PC-9 (cell line): ENCODE results near the gene ARHGDIA. TPM values are rescaled to one million over a fixed set of nuclear protein-coding genes. Genes with fewer than 3 reads are reported as not detected.

Experiments
- BruUV-seq: library from RNA; stranded (reverse); fragments of 400-500 nt; replicated peaks from 2 replicates; lab custom pipeline; 2021; lab: Mats Ljungman, UMichigan
- CTCF ChIA-PET: fragments of 300-600 bp; sonication (Branson Sonifier 250); formaldehyde crosslinking; loops from one replicate; lab custom pipeline; 2022; ENCODE audit warnings: antibody characterized with exemption; lab: Charles Lee
- POLR2A ChIA-PET: fragments of 300-600 bp; sonication (Branson Sonifier 250); formaldehyde crosslinking; loops from one replicate; lab custom pipeline; 2022; ENCODE audit warnings: antibody characterized with exemption; ENCODE audit not compliant: unreplicated experiment; lab: Charles Lee
- DNase-seq, 2 experiments: peaks; one replicate each; pipeline versions ENCODE4 v3.0.0 to v3.0.0-alpha.2; 2015 to 2022; ENCODE audit warnings: mixed read lengths in 1 of 2
- H2AFZ ChIP-seq: fragments of 200-600 bp; sonication (generic); 2 replicates; pipeline ENCODE4 v1.8.1; 2017; ENCODE audit warnings: antibody characterized with exemption
- H3F3A ChIP-seq: fragments of 200-600 bp; sonication (generic); 2 replicates; pipeline ENCODE4 v1.8.1; 2017; ENCODE audit warnings: antibody characterized with exemption, mild to moderate bottlenecking, low read depth; ENCODE audit not compliant: insufficient read depth
- H3K27ac ChIP-seq: fragments of 200-600 bp; sonication (generic); 2 replicates; pipeline ENCODE4 v1.6.1; 2016; ENCODE audit warnings: mixed run types
- H3K27me3 ChIP-seq: fragments of 200-600 bp; sonication (generic); 2 replicates; pipeline ENCODE4 v1.6.1; 2016; ENCODE audit warnings: low read depth, mixed run types; ENCODE audit not compliant: insufficient read depth
- H3K36me3 ChIP-seq: fragments of 200-600 bp; sonication (generic); 2 replicates; pipeline ENCODE4 v1.6.1; 2016; ENCODE audit warnings: low read depth, mixed run types
- H3K4me1 ChIP-seq: fragments of 200-600 bp; sonication (generic); replicated peaks from 2 replicates; pipeline ENCODE4 v1.6.1; 2016; ENCODE audit warnings: mixed run types; ENCODE audit not compliant: insufficient read depth
- H3K4me2 ChIP-seq: fragments of 200-600 bp; sonication (generic); 2 replicates; pipeline ENCODE4 v1.6.1; 2017; ENCODE audit warnings: mixed run types
- H3K4me3 ChIP-seq: fragments of 200-600 bp; sonication (generic); 2 replicates; pipeline ENCODE4 v1.6.1; 2016; ENCODE audit warnings: mixed run types
- H3K79me2 ChIP-seq: fragments of 200-600 bp; sonication (generic); 2 replicates; pipeline ENCODE4 v1.6.1; 2017; ENCODE audit warnings: low read depth, mixed run types
- H3K9me2 ChIP-seq: fragments of 200-600 bp; sonication (generic); 2 replicates; pipeline ENCODE4 v1.8.1; 2017; ENCODE audit warnings: mild to moderate bottlenecking; ENCODE audit not compliant: insufficient read depth
- H3K9me3 ChIP-seq: fragments of 200-600 bp; sonication (generic); 2 replicates; pipeline ENCODE4 v1.8.1; 2016; ENCODE audit warnings: low read depth; ENCODE audit not compliant: insufficient read depth
- H4K20me1 ChIP-seq: fragments of 200-600 bp; sonication (generic); 2 replicates; pipeline ENCODE4 v1.8.1; 2017; ENCODE audit not compliant: insufficient read depth
- CTCF ChIP-seq: fragments of 200-600 bp; sonication (generic); conservative IDR thresholded peaks from 2 replicates; pipeline ENCODE4 v1.6.1; 2017; ENCODE audit warnings: mixed run types, antibody characterized with exemption, mild to moderate bottlenecking, moderate library complexity
- EZH2 ChIP-seq: fragments of 200-600 bp; sonication (generic); IDR thresholded peaks from 2 replicates; pipeline ENCODE4 v1.8.0; 2017; ENCODE audit warnings: antibody characterized with exemption, low read depth
- intact Hi-C: fragments of 100-400 bp; cut with micrococcal nuclease; formaldehyde crosslinking; loops from one replicate; pipeline ENCODE4 v1.10.0; 2022; ENCODE audit not compliant: unreplicated experiment
- total RNA-seq: library from RNA; stranded (reverse); gene quantifications from 2 replicates; pipeline ENCODE4 v1.2.3, GENCODE V29; 2021

The ARHGDIA gene
- total RNA-seq, 1 experiment from 2014 or later = 309 TPM

- no TSS peak for BruUV-seq
- TF ChIP-seq CTCF (no peak), EZH2 (no peak)
- CTCF ChIA-PET = no interaction called here
- Histone ChIP-seq H3K27ac (no peak within 1 kb of the TSS), H3K4me1 (peaks cover 27% of the 10 kb centered on the region), H4K20me1 (no peaks in the 10 kb centered on the region), H3K79me2 (no peaks in the 10 kb centered on the region), H2AFZ (no peak within 1 kb of the TSS), H3K4me3 (no peak within 1 kb of the TSS), H3K9me2 (no peaks in the 10 kb centered on the region), H3F3A (peaks cover 23% of the 10 kb centered on the region), H3K27me3 (no peaks in the 10 kb centered on the region), H3K36me3 (no peaks in the 10 kb centered on the region), H3K9me3 (no peaks in the 10 kb centered on the region), H3K4me2 (no peak within 1 kb of the TSS)
- intact Hi-C loops = no loop called here
- POLR2A ChIA-PET = no interaction called here
- no peak for DNase-seq
These were observed 31.0 kb upstream of the ARHGDIA start, which contains the start of gene NPB for GRCh38 chr17:81902023-81902652. Gene NPB (plus strand): TSS chr17:81902238. CDS start chr17:81902278, 40 bp downstream.

- Histone ChIP-seq H3K4me3 (no peak overlapping the region), H3K27me3 (no peaks in the 10 kb centered on the region), H3K79me2 (no peaks in the 10 kb centered on the region), H2AFZ (no peak overlapping the region), H4K20me1 (no peaks in the 10 kb centered on the region), H3K9me2 (no peaks in the 10 kb centered on the region), H3K27ac (no peak overlapping the region), H3K9me3 (no peaks in the 10 kb centered on the region), H3K36me3 (no peaks in the 10 kb centered on the region), H3F3A (peaks cover 29% of the 10 kb centered on the region), H3K4me1 (peaks cover 30% of the 10 kb centered on the region), H3K4me2 (no peak overlapping the region)
- CTCF ChIA-PET = no interaction called here
- TF ChIP-seq CTCF = no peak
- no peak for TF ChIP-seq EZH2
- no peak for DNase-seq
- POLR2A ChIA-PET = no interaction called here
- intact Hi-C loops = no loop called here
- TSS peak; percentile 17 for BruUV-seq
These were observed 30.3 kb upstream of the ARHGDIA start for GRCh38 chr17:81901167-81902022.

- Histone ChIP-seq H4K20me1 (no peaks in the 10 kb centered on the region), H3K4me3 (no peak overlapping the region), H3K27me3 (no peaks in the 10 kb centered on the region), H3K27ac (no peak overlapping the region), H3K9me2 (no peaks in the 10 kb centered on the region), H3K4me2 (no peak overlapping the region), H3K9me3 (no peaks in the 10 kb centered on the region), H3K79me2 (no peaks in the 10 kb centered on the region), H3F3A (peaks cover 32% of the 10 kb centered on the region), H3K4me1 (peaks cover 30% of the 10 kb centered on the region), H2AFZ (no peak overlapping the region), H3K36me3 (no peaks in the 10 kb centered on the region)
- intact Hi-C loops = no loop called here
- BruUV-seq = no TSS peak
- ChIA-PET POLR2A (no interaction called here), CTCF (no interaction called here)
- no peak for TF ChIP-seq EZH2
- TF ChIP-seq CTCF = no peak
- DNase-seq = no peak
These were observed 29.2 kb upstream of the ARHGDIA start for GRCh38 chr17:81900181-81900820.
